Ishikawa (cell line): ENCODE measurements around the gene POU3F1.

Experiments used
- CEBPB ChIP-seq: IDR thresholded peaks from 2 replicates; pipeline ENCODE4 v1.6.1; 2012
- CREB1 ChIP-seq: IDR thresholded peaks from 2 replicates; pipeline ENCODE4 v1.6.1; 2012; ENCODE audit warnings: low read depth
- EGR1 ChIP-seq: IDR thresholded peaks from 2 replicates; pipeline ENCODE4 v1.6.1; 2012
- EP300 ChIP-seq: IDR thresholded peaks from 2 replicates; pipeline ENCODE4 v1.6.1; 2012; ENCODE audit warnings: borderline replicate concordance
- FOXM1 ChIP-seq: IDR thresholded peaks from 2 replicates; pipeline ENCODE4 v1.6.1; 2012; ENCODE audit warnings: low read depth, borderline replicate concordance
- NFIC ChIP-seq: IDR thresholded peaks from 2 replicates; pipeline ENCODE4 v1.6.1; 2012
- RAD21 ChIP-seq: IDR thresholded peaks from 2 replicates; pipeline ENCODE4 v1.6.1; 2012; ENCODE audit warnings: low read depth
- TAF1 ChIP-seq: IDR thresholded peaks from 2 replicates; pipeline ENCODE4 v1.6.1; 2012; ENCODE audit warnings: low read depth, mild to moderate bottlenecking
- TCF12 ChIP-seq: IDR thresholded peaks from 2 replicates; pipeline ENCODE4 v1.6.1; 2012; ENCODE audit warnings: low read depth
- TEAD4 ChIP-seq: IDR thresholded peaks from 2 replicates; pipeline ENCODE4 v1.6.1; 2012
- YY1 ChIP-seq: IDR thresholded peaks from 2 replicates; pipeline ENCODE4 v1.6.1; 2012; ENCODE audit warnings: low read depth
- ZBTB7A ChIP-seq: IDR thresholded peaks from 2 replicates; pipeline ENCODE4 v1.6.1; 2012; ENCODE audit warnings: low read depth
- TF ChIP-seq, protein P1 (sequence below): IDR thresholded peaks from 2 replicates; pipeline ENCODE4 v1.6.1; 2012; ENCODE audit warnings: low read depth, mild to moderate bottlenecking
- TF ChIP-seq, protein P2 (sequence below): IDR thresholded peaks from 2 replicates; pipeline ENCODE4 v1.6.1; 2012
- TF ChIP-seq, protein P3 (sequence below): IDR thresholded peaks from 2 replicates; pipeline ENCODE4 v1.6.1; 2012

POU3F1 gene

DNA sequence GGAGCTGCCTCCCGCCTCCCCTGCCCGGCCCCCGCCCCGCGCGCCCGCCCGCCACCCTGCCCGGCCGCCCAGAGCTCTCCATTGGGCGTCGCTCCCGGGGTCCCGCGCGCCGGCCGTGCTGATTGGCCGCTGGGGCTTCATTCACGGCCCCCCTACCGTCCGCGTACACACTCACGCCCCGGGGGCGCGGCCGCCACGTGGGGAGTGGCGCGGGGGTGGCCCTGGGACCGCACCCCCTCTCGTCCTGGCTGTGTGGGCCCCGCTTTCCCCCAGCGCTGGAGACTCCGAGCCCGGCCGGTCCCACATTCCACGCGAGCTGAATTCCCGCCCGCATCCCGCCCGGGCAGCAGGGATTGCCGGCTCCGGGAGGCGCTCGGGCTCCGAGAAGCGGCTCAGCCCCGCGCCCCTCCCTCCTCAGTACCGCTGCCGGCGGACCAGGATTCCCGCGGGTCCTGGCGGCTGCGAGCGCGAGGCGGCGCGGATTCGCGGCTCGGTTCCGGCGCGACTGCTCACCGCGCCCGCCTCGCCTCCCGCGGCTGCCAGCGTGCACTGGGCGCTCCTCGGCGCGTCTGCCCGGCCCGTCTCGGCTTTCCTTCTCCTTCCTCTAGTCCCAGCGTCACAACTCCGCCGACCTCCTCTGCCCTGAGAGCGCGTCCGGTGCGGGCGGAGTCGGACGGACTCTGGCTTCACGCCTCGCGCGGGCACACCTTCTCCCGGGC lies 450 bp upstream of the POU3F1 start:
- TF ChIP-seq FOXM1, result no peak
- TF ChIP-seq, protein P1, sequence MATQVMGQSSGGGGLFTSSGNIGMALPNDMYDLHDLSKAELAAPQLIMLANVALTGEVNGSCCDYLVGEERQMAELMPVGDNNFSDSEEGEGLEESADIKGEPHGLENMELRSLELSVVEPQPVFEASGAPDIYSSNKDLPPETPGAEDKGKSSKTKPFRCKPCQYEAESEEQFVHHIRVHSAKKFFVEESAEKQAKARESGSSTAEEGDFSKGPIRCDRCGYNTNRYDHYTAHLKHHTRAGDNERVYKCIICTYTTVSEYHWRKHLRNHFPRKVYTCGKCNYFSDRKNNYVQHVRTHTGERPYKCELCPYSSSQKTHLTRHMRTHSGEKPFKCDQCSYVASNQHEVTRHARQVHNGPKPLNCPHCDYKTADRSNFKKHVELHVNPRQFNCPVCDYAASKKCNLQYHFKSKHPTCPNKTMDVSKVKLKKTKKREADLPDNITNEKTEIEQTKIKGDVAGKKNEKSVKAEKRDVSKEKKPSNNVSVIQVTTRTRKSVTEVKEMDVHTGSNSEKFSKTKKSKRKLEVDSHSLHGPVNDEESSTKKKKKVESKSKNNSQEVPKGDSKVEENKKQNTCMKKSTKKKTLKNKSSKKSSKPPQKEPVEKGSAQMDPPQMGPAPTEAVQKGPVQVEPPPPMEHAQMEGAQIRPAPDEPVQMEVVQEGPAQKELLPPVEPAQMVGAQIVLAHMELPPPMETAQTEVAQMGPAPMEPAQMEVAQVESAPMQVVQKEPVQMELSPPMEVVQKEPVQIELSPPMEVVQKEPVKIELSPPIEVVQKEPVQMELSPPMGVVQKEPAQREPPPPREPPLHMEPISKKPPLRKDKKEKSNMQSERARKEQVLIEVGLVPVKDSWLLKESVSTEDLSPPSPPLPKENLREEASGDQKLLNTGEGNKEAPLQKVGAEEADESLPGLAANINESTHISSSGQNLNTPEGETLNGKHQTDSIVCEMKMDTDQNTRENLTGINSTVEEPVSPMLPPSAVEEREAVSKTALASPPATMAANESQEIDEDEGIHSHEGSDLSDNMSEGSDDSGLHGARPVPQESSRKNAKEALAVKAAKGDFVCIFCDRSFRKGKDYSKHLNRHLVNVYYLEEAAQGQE, result no peak
- no peak for TF ChIP-seq CEBPB
- no peak for TF ChIP-seq TAF1
- no peak for TF ChIP-seq RAD21
- TF ChIP-seq, protein P2, sequence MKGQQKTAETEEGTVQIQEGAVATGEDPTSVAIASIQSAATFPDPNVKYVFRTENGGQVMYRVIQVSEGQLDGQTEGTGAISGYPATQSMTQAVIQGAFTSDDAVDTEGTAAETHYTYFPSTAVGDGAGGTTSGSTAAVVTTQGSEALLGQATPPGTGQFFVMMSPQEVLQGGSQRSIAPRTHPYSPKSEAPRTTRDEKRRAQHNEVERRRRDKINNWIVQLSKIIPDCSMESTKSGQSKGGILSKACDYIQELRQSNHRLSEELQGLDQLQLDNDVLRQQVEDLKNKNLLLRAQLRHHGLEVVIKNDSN, result peak; percentile 69
- no peak for TF ChIP-seq NFIC
- no peak for TF ChIP-seq ZBTB7A
- TF ChIP-seq, protein P3, sequence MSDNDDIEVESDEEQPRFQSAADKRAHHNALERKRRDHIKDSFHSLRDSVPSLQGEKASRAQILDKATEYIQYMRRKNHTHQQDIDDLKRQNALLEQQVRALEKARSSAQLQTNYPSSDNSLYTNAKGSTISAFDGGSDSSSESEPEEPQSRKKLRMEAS, result peak; percentile 90
- no peak for TF ChIP-seq YY1
- no peak for TF ChIP-seq TEAD4
- peak; percentile 81 for TF ChIP-seq EGR1
- peak; percentile 52; the same call in 1 of the 2 replicates for TF ChIP-seq CREB1
- no peak for TF ChIP-seq TCF12
- no peak for TF ChIP-seq EP300

DNA sequence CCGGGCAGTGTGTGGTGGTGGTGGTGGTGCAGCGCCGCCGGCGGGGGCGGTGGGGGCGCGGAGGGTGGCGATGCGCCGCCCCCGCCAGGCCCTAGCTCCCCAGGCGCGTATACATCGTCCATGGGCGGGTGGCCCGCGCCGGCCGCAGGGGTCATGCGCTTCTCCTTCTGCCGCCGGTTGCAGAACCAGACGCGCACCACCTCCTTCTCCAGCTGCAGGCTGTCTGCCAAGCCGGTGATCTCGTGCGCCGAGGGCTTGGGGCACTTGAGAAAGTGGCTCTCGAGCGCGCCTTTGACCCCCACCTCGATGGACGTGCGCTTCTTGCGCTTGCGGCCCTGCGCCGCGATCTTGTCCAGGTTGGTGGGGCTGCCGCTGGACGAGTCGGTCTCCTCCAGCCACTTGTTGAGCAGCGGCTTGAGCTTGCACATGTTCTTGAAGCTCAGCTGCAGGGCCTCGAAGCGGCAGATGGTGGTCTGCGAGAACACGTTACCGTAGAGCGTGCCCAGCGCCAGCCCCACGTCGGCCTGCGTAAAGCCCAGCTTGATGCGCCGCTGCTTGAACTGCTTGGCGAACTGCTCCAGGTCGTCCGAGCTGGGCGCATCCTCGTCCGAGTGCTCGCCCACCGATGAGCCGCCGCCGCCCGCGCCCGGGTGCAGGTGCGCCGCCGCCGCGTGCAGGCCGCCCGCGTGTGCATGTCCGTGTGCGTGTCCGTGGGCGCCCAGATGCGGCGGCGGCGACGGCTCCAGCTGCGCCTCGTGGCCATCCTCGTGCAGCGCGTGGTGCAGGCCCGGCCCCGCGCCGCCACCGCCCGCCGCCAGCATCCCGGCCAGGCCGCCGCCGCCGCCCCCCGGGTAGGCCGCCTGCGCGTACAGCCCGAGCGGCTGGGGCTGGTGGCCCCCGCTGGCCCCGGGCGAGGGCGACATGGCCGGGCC lies 926 bp downstream of the POU3F1 start:
- TF ChIP-seq YY1 (no peak), TEAD4 (no peak), EGR1 (no peak)

DNA sequence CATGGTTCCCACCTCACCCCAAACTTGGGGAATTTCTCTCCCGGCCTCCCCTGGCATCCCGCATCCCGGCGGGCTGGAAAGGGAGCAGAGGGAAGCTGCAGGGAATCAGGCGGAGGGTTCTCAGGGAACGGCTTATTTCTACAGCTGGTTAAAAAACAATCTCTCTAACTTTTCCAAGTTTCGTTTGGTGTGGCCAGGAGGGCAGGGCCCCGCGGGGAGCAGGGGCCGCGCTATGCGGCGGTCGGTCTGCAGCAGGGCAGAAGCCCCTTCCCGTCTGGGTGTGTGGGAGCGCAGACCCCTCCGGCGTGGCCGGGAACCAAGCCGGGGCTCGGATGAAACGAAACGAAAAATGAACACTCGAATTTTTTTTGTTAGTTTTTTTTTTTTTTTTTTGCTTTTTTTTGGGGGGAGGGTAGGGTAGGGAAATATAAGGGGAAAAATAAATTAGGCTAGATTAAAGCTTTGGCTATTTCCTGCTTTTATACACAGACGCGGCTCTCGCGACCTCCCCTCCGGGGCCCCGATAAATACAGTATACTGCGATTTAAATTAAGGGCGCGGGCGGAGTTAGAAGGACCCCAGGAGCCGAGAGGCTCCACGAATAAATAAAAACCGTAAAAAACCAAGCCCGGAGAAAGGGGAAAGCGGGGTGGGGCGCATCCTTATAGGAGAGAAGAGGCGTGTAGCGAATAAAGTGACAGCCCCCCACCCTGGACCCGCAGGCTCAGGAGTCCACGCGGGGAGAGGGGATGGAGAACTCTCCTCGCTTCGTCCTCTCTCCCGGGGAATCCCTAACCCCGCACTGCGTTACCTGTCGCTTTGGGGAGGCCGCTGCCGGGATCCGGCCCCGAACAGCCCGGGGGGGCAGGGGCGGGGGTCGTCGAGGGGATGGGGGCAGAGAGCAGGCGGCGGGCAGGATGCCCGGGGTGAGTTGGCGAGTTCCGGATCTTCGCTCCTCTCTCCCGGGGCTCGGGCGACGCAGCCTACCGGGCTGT lies 2.1 kb downstream of the POU3F1 start:
- TF ChIP-seq YY1, result no peak
- TF ChIP-seq, protein P2, result no peak
- TF ChIP-seq FOXM1, result no peak
- no peak for TF ChIP-seq TEAD4
- TF ChIP-seq TCF12, result no peak
- TF ChIP-seq, protein P3, result no peak
- TF ChIP-seq RAD21, result no peak
- TF ChIP-seq TAF1, result no peak
- no peak for TF ChIP-seq EP300
- TF ChIP-seq CEBPB, result no peak
- TF ChIP-seq CREB1, result no peak
- no peak for TF ChIP-seq ZBTB7A
- no peak for TF ChIP-seq NFIC
- TF ChIP-seq, protein P1, result no peak

DNA sequence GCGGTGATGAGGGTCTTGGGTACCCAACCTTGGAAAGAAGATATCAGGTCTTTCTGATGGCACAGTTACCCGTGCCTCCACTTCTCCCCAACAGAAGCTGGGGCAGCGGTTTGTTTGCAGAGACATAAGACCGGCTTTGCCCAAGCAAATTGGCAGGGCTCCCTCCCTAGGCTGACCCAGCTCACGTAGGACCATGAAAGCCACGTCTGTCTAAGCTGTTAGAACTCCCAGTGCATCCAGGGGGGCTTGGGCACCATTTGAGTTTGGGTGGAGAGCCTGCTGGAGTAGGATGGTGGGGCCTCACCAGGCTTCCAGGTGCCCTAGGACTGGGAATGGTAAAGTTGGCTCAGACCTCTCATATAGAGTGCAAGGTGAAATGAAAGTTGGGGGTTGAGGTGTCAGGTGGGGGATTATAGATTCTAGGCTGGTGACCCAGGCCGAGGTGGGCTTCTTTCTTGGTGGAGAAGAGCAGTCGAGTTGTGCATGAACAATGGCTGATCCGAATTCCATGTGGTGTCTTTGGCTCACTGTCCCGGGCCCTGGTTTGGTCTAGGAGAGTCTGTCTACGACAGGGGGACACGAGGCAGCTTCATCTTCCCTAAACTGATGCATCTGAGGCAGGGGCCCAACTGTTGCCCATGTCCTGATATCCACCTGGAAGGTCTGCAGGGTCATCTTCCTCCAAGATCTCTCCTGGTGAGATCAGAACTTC lies 3.4 kb downstream of the POU3F1 start:
- TF ChIP-seq TCF12, result no peak
- TF ChIP-seq ZBTB7A, result no peak
- TF ChIP-seq EGR1, result no peak
- no peak for TF ChIP-seq YY1
- TF ChIP-seq RAD21, result no peak
- no peak for TF ChIP-seq EP300
- TF ChIP-seq, protein P1, result no peak
- TF ChIP-seq, protein P3, result no peak
- TF ChIP-seq NFIC, result no peak
- TF ChIP-seq TEAD4, result no peak
- TF ChIP-seq CEBPB, result no peak
- TF ChIP-seq TAF1, result no peak
